ENCODE data around the gene RASGRF2.

DNA sequence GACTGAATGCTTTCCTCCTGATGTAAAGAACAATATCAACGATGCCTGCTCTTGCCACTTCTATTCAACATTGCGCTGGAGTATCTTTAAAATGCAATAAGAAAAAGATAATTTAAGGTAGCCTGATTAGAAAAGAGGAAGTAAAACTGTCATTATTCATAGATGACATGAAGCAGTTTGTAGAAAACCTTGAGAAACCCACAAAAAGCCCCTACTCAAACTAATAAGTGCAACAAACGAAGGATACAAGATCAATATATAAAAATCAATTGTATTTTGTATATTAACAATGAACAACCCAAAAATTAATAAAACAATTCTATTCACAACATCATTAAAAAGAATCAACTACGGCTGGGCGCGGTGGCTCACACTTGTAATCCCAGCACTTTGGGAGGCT, 196.6 kb downstream of the RASGRF2 start:
- TF ChIP-seq, protein P1, sequence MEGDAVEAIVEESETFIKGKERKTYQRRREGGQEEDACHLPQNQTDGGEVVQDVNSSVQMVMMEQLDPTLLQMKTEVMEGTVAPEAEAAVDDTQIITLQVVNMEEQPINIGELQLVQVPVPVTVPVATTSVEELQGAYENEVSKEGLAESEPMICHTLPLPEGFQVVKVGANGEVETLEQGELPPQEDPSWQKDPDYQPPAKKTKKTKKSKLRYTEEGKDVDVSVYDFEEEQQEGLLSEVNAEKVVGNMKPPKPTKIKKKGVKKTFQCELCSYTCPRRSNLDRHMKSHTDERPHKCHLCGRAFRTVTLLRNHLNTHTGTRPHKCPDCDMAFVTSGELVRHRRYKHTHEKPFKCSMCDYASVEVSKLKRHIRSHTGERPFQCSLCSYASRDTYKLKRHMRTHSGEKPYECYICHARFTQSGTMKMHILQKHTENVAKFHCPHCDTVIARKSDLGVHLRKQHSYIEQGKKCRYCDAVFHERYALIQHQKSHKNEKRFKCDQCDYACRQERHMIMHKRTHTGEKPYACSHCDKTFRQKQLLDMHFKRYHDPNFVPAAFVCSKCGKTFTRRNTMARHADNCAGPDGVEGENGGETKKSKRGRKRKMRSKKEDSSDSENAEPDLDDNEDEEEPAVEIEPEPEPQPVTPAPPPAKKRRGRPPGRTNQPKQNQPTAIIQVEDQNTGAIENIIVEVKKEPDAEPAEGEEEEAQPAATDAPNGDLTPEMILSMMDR (IDR thresholded peaks at IDR 0.05 in 2 of 3, conservative IDR thresholded peaks at IDR 0.05 in 1 of 3; ENCODE audit: insufficient read depth in 2 of 3, low read depth in 1 of 3, low read length in 3 of 3), result no peak
- no peak for TF ChIP-seq ZNF79 (CRISPR knock-in tag; IDR thresholded peaks at IDR 0.05; ENCODE audit: low read depth)
- TF ChIP-seq BHLHE40 (IDR thresholded peaks at IDR 0.05; ENCODE audit: low read length), result no peak
- TF ChIP-seq ZNF589 (CRISPR knock-in tag; IDR thresholded peaks at IDR 0.05; ENCODE audit: low read depth), result no peak
- TF ChIP-seq, protein P2, sequence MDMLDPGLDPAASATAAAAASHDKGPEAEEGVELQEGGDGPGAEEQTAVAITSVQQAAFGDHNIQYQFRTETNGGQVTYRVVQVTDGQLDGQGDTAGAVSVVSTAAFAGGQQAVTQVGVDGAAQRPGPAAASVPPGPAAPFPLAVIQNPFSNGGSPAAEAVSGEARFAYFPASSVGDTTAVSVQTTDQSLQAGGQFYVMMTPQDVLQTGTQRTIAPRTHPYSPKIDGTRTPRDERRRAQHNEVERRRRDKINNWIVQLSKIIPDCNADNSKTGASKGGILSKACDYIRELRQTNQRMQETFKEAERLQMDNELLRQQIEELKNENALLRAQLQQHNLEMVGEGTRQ (CRISPR knock-in tag; IDR thresholded peaks at IDR 0.05), result no peak
- no peak for TF ChIP-seq NRF1 (conservative IDR thresholded peaks at IDR 0.05 in 1 of 2, IDR thresholded peaks at IDR 0.05 in 1 of 2)
- no peak for TF ChIP-seq DNMT1 (IDR thresholded peaks at IDR 0.05)
- TF ChIP-seq ZNF707 (CRISPR knock-in tag; conservative IDR thresholded peaks at IDR 0.05), result no peak
- TF ChIP-seq ZNF165 (CRISPR knock-in tag; IDR thresholded peaks at IDR 0.05; ENCODE audit: borderline replicate concordance), result no peak

All from K562 (cell line).